ENCODE measurements around the gene PRKCZ.

GRCh38 chr1:2202843-2203601 is 152.8 kb downstream of the PRKCZ start:
- TF ChIP-seq CTCF (IDR thresholded peaks at IDR 0.05) (no peak), NFIC (IDR thresholded peaks at IDR 0.05; ENCODE audit: borderline replicate concordance) (no peak), USF1 (IDR thresholded peaks at IDR 0.05; ENCODE audit: borderline replicate concordance, low read depth) (no peak)

All from SK-N-SH (cell line).